ENCODE data around the gene GTF2H2C.
"Not testable (repeated sequence)": the region's sequence is repeated elsewhere in the genome, so short reads cannot be mapped to it uniquely, and the experiment has no call there.

GTF2H2C gene

GRCh38 chr5:69544602-69545001 is 15.4 kb upstream of the GTF2H2C start:
- not testable (repeated sequence) for DNase-seq (ENCODE audit: low read depth, low spot score)

GRCh38 chr5:69560587-69561431 is 818 bp downstream of the GTF2H2C start:
- not testable (repeated sequence) for DNase-seq (ENCODE audit: low read depth, low spot score)
- peak overlapping the region; percentile 50 for H3K4me3 ChIP-seq (ENCODE audit: low read length)

More at GRCh38 chr5:69544602-69545001, 15.4 kb upstream of the GTF2H2C start:
- not testable (repeated sequence) for H3K4me3 ChIP-seq (ENCODE audit: low read length)

GRCh38 chr5:69566172-69566571 is 6.2 kb downstream of the GTF2H2C start:
- not testable (repeated sequence) for H3K4me3 ChIP-seq (ENCODE audit: low read length); DNase-seq (ENCODE audit: low read depth, low spot score)

GRCh38 chr5:69568072-69568471 is 8.1 kb downstream of the GTF2H2C start:
- not testable (repeated sequence) for H3K4me3 ChIP-seq (ENCODE audit: low read length); DNase-seq (ENCODE audit: low read depth, low spot score)

- not testable (repeated sequence) for DNase-seq (ENCODE audit: low read depth, low spot score); H3K4me3 ChIP-seq (ENCODE audit: low read length)
Measured at GRCh38 chr5:69583356-69583755, 23.4 kb downstream of the GTF2H2C start.

- H3K4me3 ChIP-seq (ENCODE audit: low read length); DNase-seq (ENCODE audit: low read depth, low spot score): not testable (repeated sequence)
Measured at GRCh38 chr5:69596114-69596840, 36.3 kb downstream of the GTF2H2C start.

GRCh38 chr5:69601947-69602346 is 42.0 kb downstream of the GTF2H2C start:
- not testable (repeated sequence) for H3K4me3 ChIP-seq (ENCODE audit: low read length)

GRCh38 chr5:69606839-69607238 is 46.8 kb downstream of the GTF2H2C start:
- not testable (repeated sequence) for H3K4me3 ChIP-seq (ENCODE audit: low read length); DNase-seq (ENCODE audit: low read depth, low spot score)

More at GRCh38 chr5:69601947-69602346, 42.0 kb downstream of the GTF2H2C start:
- DNase-seq (ENCODE audit: low read depth, low spot score), result not testable (repeated sequence)

GRCh38 chr5:69607750-69608149 is 47.8 kb downstream of the GTF2H2C start:
- H3K4me3 ChIP-seq (ENCODE audit: low read length); DNase-seq (ENCODE audit: low read depth, low spot score): not testable (repeated sequence)

- not testable (repeated sequence) for H3K4me3 ChIP-seq (ENCODE audit: low read length); DNase-seq (ENCODE audit: low read depth, low spot score)
Measured at GRCh38 chr5:69608861-69609496, 49.0 kb downstream of the GTF2H2C start.

- not testable (repeated sequence) for DNase-seq (ENCODE audit: low read depth, low spot score); H3K4me3 ChIP-seq (ENCODE audit: low read length)
Measured at GRCh38 chr5:69614843-69615242, 54.9 kb downstream of the GTF2H2C start.

- not testable (repeated sequence) for H3K4me3 ChIP-seq (ENCODE audit: low read length); DNase-seq (ENCODE audit: low read depth, low spot score)
Measured at GRCh38 chr5:69631879-69632278, 71.9 kb downstream of the GTF2H2C start.

Measured in Jurkat, Clone E6-1 (cell line).